ENCODE measurements around the gene ANKRD22. TPM values are rescaled to one million over a fixed set of nuclear protein-coding genes. Genes with fewer than 3 reads are reported as not detected.

The ANKRD22 gene
- total and polyA plus RNA-seq, 10 of the 15 experiments (the other 5 are each of a cell fraction or from before 2014, with no cell fraction given): 0.30 to 1.3 (median 0.71) TPM

DNA sequence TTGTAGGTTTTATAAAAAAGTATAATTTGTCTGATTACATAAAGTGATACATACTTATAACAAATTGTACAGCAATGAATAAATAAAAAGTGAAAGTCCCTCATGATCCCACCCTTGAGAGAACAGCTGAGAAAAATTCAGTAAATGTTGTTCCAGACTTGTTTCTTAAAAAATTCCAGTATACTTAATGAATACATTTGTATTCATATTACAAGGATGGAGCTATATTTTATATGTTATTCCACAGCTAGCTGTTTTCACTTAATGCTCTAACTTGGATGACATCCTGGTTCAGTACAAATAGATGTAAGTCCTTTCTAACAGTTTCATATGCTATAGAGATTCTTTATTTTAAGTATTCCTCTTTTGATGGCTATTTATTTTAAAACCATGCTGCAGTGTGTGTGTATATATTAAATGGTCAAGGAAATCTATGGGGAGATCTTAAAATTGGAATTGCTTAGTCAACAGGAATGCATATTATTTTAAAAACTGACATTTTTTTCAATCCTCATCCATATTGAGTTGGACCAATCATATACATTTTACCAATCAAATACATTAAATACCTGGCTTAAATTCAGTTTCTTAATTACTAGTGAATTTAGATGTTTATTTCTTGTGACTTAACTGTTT is 37.3 kb upstream of the ANKRD22 start:
- ChIA-PET SMC1A (ENCODE audit: uncharacterized antibody, unreplicated experiment) (interaction anchor here (0.9 to 12.6 kb wide), 8 partner anchors 12 to 104 kb away, joined by 3 to 329 read pairs (median 54); partner anchors contain the start of gene FAS), RAD21 (ENCODE audit: unreplicated experiment) (interaction anchor here (0.7 to 13.0 kb wide), 9 partner anchors 11 to 271 kb away, joined by 3 to 249 read pairs (median 4); partner anchors contain the start of genes ANKRD22 and FAS), POLR2A (interaction anchor here (1.1 to 13.1 kb wide), 3 partner anchors 10 to 105 kb away, joined by 4 to 248 read pairs (median 7); no protein-coding TSS in a partner anchor), CTCF (interaction anchor here (1.0 to 9.8 kb wide), 5 partner anchors 11 to 110 kb away, joined by 3 to 116 read pairs (median 64); no protein-coding TSS in a partner anchor)
- ATAC-seq (no peak), FAIRE-seq (no peak), DNase-seq (ENCODE audit: low read depth, low spot score) (no peak)
- peak overlapping the region; percentile 68 for H3K9ac ChIP-seq (ENCODE audit: control insufficient read depth, insufficient read depth, low read length)
- H3K9me3 ChIP-seq (replicated peaks; ENCODE audit: control insufficient read depth, insufficient read depth, low read length): no peaks in the 10 kb centered on the region
- intact Hi-C loops (cut with micrococcal nuclease; ENCODE audit: unreplicated experiment): loop anchor here (1.0 to 10.0 kb wide), 2 partner anchors 9 to 526 kb away; partner anchors contain the start of gene IFIT5
- no peaks in the 10 kb centered on the region for H4K20me1 ChIP-seq (ENCODE audit: control insufficient read depth, insufficient read depth)
- H3K79me2 ChIP-seq (ENCODE audit: control insufficient read depth, insufficient read depth, low read length): peaks cover 95% of the 10 kb centered on the region
- no peak for TF ChIP-seq ETV6 (conservative IDR thresholded peaks at IDR 0.05 in 1 of 2, IDR thresholded peaks at IDR 0.05 in 1 of 2; ENCODE audit: borderline replicate concordance in 1 of 2, low read depth in 1 of 2)
- TF ChIP-seq NR2C1 (IDR thresholded peaks at IDR 0.05): no peak
- TF ChIP-seq, protein P1, sequence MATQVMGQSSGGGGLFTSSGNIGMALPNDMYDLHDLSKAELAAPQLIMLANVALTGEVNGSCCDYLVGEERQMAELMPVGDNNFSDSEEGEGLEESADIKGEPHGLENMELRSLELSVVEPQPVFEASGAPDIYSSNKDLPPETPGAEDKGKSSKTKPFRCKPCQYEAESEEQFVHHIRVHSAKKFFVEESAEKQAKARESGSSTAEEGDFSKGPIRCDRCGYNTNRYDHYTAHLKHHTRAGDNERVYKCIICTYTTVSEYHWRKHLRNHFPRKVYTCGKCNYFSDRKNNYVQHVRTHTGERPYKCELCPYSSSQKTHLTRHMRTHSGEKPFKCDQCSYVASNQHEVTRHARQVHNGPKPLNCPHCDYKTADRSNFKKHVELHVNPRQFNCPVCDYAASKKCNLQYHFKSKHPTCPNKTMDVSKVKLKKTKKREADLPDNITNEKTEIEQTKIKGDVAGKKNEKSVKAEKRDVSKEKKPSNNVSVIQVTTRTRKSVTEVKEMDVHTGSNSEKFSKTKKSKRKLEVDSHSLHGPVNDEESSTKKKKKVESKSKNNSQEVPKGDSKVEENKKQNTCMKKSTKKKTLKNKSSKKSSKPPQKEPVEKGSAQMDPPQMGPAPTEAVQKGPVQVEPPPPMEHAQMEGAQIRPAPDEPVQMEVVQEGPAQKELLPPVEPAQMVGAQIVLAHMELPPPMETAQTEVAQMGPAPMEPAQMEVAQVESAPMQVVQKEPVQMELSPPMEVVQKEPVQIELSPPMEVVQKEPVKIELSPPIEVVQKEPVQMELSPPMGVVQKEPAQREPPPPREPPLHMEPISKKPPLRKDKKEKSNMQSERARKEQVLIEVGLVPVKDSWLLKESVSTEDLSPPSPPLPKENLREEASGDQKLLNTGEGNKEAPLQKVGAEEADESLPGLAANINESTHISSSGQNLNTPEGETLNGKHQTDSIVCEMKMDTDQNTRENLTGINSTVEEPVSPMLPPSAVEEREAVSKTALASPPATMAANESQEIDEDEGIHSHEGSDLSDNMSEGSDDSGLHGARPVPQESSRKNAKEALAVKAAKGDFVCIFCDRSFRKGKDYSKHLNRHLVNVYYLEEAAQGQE (IDR thresholded peaks at IDR 0.05; ENCODE audit: low read depth, low read length): no peak
- no peak for TF ChIP-seq ESRRA (IDR thresholded peaks at IDR 0.05; ENCODE audit: low read length)
- no peak for TF ChIP-seq MTA2 (IDR thresholded peaks at IDR 0.05; ENCODE audit: low read depth)
- TF ChIP-seq, protein P2, sequence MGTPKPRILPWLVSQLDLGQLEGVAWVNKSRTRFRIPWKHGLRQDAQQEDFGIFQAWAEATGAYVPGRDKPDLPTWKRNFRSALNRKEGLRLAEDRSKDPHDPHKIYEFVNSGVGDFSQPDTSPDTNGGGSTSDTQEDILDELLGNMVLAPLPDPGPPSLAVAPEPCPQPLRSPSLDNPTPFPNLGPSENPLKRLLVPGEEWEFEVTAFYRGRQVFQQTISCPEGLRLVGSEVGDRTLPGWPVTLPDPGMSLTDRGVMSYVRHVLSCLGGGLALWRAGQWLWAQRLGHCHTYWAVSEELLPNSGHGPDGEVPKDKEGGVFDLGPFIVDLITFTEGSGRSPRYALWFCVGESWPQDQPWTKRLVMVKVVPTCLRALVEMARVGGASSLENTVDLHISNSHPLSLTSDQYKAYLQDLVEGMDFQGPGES (IDR thresholded peaks at IDR 0.05): no peak
- TF ChIP-seq, protein P3, sequence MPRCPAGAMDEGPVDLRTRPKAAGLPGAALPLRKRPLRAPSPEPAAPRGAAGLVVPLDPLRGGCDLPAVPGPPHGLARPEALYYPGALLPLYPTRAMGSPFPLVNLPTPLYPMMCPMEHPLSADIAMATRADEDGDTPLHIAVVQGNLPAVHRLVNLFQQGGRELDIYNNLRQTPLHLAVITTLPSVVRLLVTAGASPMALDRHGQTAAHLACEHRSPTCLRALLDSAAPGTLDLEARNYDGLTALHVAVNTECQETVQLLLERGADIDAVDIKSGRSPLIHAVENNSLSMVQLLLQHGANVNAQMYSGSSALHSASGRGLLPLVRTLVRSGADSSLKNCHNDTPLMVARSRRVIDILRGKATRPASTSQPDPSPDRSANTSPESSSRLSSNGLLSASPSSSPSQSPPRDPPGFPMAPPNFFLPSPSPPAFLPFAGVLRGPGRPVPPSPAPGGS (IDR thresholded peaks at IDR 0.05; ENCODE audit: borderline replicate concordance, insufficient read depth, low read depth, low read length, poor library complexity, severe bottlenecking): no peak
- TF ChIP-seq RB1 (IDR thresholded peaks at IDR 0.05; ENCODE audit: borderline replicate concordance): no peak
- TF ChIP-seq CHD2 (IDR thresholded peaks at IDR 0.05; ENCODE audit: borderline replicate concordance, low read depth, low read length): no peak
- TF ChIP-seq HDGF (IDR thresholded peaks at IDR 0.05): no peak
- TF ChIP-seq TCF3 (IDR thresholded peaks at IDR 0.05; ENCODE audit: borderline replicate concordance, insufficient read depth, low read depth, low read length): no peak
- no peak for TF ChIP-seq YY1 (IDR thresholded peaks at IDR 0.05; ENCODE audit: low read depth, low read length)
- TF ChIP-seq, protein P4, sequence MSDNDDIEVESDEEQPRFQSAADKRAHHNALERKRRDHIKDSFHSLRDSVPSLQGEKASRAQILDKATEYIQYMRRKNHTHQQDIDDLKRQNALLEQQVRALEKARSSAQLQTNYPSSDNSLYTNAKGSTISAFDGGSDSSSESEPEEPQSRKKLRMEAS (IDR thresholded peaks at IDR 0.05; ENCODE audit: low read depth, low read length): no peak
- H2AFZ ChIP-seq (ENCODE audit: control insufficient read depth, low read depth, low read length): no peak overlapping the region
- peak overlapping the region; percentile 75 for H3K4me3 ChIP-seq
- H3K4me1 ChIP-seq (ENCODE audit: control insufficient read depth, insufficient read depth, low read length): peaks cover 49% of the 10 kb centered on the region
- peak overlapping the region; percentile 61 for H3K27ac ChIP-seq (ENCODE audit: control insufficient read depth, insufficient read depth)
- no peaks in the 10 kb centered on the region for H3K36me3 ChIP-seq (ENCODE audit: control insufficient read depth in 2 of 2, insufficient read depth in 2 of 2, low read length in 1 of 2)
- in situ Hi-C loops (cut with MboI): no loop called here
- no peaks in the 10 kb centered on the region for H3K27me3 ChIP-seq (replicated peaks in 1 of 2; ENCODE audit: control insufficient read depth in 2 of 2, insufficient read depth in 2 of 2, low read length in 1 of 2)
- BruUV-seq (replicated peaks): no TSS peak
- peak overlapping the region; percentile 77 for H3K4me2 ChIP-seq (ENCODE audit: control insufficient read depth, insufficient read depth)

All from GM12878 (cell line).